Measurements from ENCODE around the gene CTBP1.
"Not testable (repeated sequence)": the region's sequence is repeated elsewhere in the genome, so short reads cannot be mapped to it uniquely, and the experiment has no call there.

Gene CTBP1

GRCh38 chr4:1240721-1241465 is 8.0 kb downstream of the CTBP1 start:
- H3K27ac ChIP-seq = no peak overlapping the region
- DNase-seq (ENCODE audit: low read depth, low spot score) = no peak

DNA sequence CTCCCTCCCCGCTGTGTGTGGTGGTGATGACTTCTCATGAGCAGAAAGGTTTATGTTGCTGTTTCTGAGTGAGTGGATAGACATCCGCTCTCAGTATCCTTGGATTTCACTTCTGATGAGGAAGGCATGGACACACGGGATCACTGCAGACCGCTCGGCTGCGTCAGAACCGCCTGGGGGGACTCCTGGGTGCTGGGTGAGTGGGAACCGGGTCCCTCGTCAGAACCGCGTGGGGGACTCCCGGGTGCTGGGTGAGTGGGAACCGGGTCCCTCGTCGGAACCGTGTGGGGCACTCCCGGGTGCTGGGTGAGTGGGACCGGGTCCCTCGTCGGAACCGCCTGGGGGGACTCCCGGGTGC is 9.0 kb downstream of the CTBP1 start:
- no peak overlapping the region for H3K27ac ChIP-seq

GRCh38 chr4:1239141-1239949 is 9.6 kb downstream of the CTBP1 start:
- H3K27ac ChIP-seq = no peak overlapping the region
- no peak for DNase-seq (ENCODE audit: low read depth, low spot score)

More for the DNA sequence above, 9.0 kb downstream of the CTBP1 start:
- no peak for DNase-seq (ENCODE audit: low read depth, low spot score)

DNA sequence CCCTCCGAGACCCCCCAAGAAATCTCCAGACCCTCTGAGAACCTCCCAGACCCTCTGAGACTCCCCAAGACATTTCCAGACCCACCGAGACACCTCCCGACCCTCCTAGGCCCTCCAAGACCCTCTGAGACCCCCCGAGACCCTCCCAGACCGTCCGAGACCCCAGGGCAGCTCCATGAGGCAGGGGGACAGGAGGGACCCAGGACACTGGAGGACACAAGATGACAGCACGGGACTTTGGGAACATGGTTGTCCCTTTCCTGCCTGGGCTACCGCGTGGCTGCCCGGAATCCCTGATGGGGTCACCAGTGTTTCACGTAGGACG is 10.3 kb downstream of the CTBP1 start:
- DNase-seq (ENCODE audit: low read depth, low spot score) = no peak
- H3K27ac ChIP-seq = no peak overlapping the region

DNA sequence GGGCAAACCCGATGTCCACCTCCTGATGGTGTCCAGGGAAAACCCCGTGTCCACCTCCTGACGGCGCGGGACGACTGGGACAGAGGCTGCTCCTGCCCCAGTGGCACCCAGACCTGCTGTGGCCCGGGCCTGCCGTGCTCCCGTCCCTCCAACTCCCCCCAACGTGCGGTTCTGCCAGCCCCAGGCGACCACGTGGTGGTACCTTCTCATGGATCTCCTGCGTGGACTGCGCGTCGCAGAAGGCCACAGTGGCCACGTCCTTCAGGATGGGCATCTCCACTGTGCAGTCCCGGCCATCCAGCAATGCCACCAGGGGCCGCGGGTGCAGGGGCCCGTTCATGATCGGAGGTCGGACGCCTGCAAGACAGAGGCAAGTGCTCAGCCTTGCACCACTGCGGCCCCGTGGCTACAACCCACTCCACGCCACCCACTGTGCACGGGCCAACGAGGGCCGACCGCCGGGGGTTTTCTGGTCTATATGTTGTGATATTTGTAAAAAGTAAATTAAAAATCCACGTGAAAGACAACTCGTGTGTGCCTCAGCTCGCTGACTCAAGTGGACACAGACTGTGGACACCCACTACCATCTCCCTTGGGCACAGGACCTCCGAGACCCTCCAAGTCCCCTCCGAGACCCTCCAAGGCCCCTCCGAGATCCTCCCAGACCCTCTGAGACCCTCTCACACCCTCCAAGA is 10.8 kb downstream of the CTBP1 start:
- no peak for DNase-seq (ENCODE audit: low read depth, low spot score)
- H3K27ac ChIP-seq = no peak overlapping the region

DNA sequence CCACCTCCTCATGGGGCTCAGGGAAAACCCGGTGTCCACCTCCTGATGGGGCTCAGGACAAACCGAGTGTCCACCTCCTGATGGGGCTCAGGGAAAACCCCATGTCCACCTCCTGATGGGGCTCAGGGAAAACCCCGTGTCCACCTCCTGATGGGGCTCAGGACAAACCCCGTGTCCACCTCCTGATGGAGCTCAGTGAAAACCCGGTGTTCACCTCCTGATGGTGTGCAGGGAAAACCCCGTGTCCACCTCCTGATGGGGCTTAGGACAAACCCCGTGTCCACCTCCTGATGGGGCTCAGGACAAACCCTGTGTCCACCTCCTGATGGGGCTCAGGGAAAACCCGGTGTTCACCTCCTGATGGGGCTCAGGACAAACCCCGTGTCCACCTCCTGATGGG is 11.7 kb downstream of the CTBP1 start:
- not testable (repeated sequence) for DNase-seq (ENCODE audit: low read depth, low spot score); H3K27ac ChIP-seq

DNA sequence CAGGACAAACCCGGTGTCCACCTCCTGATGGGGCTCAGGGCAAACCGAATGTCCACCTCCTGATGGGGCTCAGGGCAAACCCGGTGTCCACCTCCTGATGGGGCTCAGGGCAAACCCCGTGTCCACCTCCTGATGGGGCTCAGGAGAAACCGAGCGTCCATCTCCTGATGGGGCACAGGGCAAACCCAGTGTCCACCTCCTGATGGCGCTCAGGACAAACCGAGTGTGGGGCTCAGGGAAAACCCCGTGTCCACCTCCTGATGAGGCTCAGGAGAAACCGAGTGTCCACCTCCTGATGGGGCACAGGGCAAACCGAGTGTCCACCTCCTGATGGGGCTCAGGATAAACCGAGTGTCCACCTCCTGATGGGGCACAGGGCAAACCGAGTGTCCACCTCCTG is 12.1 kb downstream of the CTBP1 start:
- DNase-seq (ENCODE audit: low read depth, low spot score); H3K27ac ChIP-seq: not testable (repeated sequence)

GRCh38 chr4:1236103-1236641 is 12.8 kb downstream of the CTBP1 start:
- DNase-seq (ENCODE audit: low read depth, low spot score) = no peak
- H3K27ac ChIP-seq = no peak overlapping the region

DNA sequence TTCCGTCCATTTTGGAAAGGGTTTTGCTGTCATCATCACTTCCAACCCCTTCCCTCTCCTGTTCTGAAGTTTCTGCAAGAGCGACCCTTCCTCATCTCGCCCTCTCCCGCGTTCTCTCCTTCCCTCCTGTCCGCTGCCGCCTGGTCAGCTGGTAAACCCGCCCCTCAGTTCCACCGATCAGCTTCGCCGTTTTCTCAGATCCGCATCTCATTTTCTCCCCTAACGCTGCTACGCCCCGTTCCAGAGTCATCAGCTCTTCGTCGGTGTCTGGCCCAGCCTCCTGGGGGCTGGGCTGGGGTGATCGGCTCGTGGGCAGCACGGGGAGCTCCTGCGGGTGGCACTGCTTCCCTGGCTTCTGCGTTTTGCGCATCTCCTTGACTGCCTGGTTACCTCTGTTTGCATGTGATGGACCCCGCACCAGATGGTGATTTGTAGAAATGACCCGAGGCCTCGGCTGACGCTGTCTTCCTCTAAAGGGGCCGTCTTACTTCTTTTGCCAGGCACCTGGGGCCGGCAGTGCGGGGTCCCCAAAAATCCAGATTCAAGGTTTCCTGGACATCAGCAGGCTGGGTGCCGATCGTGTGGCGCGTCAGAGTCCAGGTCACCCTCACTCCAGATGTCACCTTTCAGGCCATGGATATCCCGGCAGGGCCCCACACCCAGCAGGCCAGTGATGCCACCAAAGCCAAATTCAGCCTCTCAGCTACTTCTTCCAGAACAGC is 13.4 kb downstream of the CTBP1 start:
- H3K27ac ChIP-seq = no peak overlapping the region
- DNase-seq (ENCODE audit: low read depth, low spot score) = no peak

DNA sequence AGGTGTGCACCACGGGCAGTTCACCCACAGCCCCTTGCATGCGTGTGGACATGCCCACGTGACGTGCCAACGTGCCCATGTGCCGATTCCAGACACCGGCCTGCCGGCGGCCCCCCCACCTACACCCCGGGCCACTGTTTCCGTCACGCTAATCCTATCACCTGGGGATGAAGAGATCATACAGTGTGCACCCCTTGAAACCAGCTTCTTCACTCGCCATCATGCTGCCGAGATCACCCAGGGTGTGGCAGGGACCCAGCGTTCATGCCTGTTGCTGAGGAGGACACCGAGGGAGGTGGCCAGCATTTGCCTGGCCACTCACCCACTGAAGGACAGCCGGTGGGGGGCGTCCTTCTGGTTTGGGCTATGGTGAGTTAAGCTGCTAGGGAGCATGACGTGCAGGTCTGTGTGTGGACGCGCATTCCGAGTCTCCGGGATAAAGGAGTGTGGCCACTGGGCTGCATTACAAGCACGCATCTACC is 14.1 kb downstream of the CTBP1 start:
- H3K27ac ChIP-seq = no peak overlapping the region
- DNase-seq (ENCODE audit: low read depth, low spot score) = no peak

- no peak overlapping the region for H3K27ac ChIP-seq
- DNase-seq (ENCODE audit: low read depth, low spot score) = no peak
Measured at GRCh38 chr4:1234309-1234695, 14.6 kb downstream of the CTBP1 start.

- H3K27ac ChIP-seq = no peak overlapping the region
- DNase-seq (ENCODE audit: low read depth, low spot score) = no peak
Measured at GRCh38 chr4:1233641-1234308, 15.2 kb downstream of the CTBP1 start.

- DNase-seq (ENCODE audit: low read depth, low spot score) = no peak
- no peak overlapping the region for H3K27ac ChIP-seq
Measured at GRCh38 chr4:1232661-1233621, 16.0 kb downstream of the CTBP1 start.

- H3K27ac ChIP-seq = no peak overlapping the region
Measured at GRCh38 chr4:1231637-1232360, 17.1 kb downstream of the CTBP1 start.

GRCh38 chr4:1230971-1231636 is 17.8 kb downstream of the CTBP1 start:
- no peak overlapping the region for H3K27ac ChIP-seq
- no peak for DNase-seq (ENCODE audit: low read depth, low spot score)

More at GRCh38 chr4:1231637-1232360, 17.1 kb downstream of the CTBP1 start:
- DNase-seq (ENCODE audit: low read depth, low spot score) = peak; percentile 58

DNA sequence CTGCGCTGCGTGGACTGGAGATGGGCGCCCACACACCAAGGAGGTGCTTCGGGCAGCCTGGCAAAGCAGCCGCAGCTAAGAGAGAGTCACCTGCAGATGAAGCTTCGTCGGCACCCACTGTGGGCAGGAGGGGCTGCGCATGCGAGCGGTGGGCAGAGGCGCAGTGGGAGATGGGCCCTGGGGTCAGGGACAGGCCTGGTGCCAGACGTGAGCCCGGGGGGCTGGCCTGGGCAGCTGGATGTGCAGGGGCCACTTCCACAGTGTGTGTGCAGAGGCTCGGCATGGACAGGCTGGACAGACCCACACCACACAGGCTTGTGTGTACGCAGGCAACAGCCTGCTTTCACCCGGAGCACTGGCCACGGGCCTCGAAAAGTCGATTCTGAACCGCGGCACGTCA is 18.6 kb downstream of the CTBP1 start:
- no peak for DNase-seq (ENCODE audit: low read depth, low spot score)
- H3K27ac ChIP-seq = no peak overlapping the region

DNA sequence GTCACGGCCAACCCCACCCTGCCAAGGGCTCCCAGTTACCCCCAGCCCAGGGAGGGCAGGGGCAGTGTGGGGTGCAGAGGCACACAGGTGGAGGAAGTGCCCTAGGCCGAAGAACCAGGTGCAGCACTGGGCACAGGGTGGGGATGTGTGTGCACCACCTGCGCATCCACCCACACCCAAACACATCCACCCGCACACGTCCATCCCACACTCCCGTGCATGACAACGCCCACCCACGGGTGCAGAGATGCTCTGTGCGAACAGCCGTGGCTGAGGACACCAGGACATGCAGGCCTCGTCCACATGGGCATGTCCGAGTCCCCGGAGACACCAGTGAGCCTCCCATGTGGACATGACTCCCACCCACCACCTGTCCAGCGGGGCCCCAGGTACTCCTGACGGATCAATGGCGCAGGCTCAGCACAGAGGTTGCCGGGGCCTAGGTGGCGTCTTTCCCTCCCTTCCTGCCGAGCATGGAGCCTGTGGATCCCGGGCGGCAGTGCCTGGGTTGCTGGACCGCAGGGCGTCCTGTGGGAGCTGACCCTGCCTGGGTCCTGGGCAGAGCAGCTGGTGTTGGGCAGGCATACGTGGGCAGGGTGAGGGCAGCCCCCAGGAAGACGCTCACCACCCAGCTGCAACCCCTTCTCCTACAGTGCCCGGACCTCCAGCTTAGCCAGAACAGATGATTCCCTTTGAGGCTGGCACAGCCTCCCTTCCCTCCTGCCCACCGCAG is 19.6 kb downstream of the CTBP1 start:
- H3K27ac ChIP-seq = no peak overlapping the region
- no peak for DNase-seq (ENCODE audit: low read depth, low spot score)

Measured in epithelial cell of prostate (primary cell).